GM13977 (cell line): ENCODE measurements around the gene MOB3B.

Source experiments
- DNase-seq: peaks from one replicate; pipeline ENCODE4 v3.0.0; 2012; ENCODE audit warnings: low spot score
- CTCF ChIP-seq: IDR thresholded peaks from 2 replicates; pipeline ENCODE4 v1.5.1; 2012; ENCODE audit warnings: mild to moderate bottlenecking, control low read depth; ENCODE audit not compliant: insufficient read depth; ENCODE audit errors: extremely low read depth, missing control alignments
- in situ Hi-C: fragments of 300-500 bp; cut with MboI; formaldehyde crosslinking; loops from one replicate; pipeline ENCODE4 v1.12.0; 2022; ENCODE audit warnings: low sequenced_read_pairs, low pct_unique_long_range_greater_than_20kb, mixed read lengths, inconsistent platforms; ENCODE audit not compliant: unreplicated experiment

The MOB3B gene

DNA sequence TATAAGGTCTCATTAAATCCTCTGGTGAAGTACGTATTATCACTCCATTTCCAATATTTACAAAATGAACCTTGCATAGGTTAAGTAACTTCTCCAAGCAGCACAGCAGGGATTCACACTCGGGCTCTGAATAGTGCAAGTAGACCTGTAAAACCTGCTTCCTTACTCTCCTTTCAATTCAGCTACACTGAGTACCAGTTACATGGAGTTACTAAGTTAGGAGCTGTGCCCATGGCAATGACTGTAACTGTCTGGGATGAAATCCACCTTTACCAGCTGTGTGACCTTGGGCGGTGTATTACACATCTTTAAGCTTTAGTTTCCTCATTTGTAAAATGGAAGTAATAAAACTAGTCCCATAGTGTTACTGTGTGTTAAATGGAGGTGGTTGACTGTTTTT, 15.9 kb upstream of the MOB3B start:
- in situ Hi-C loops: no loop called here
- no peak for DNase-seq
- TF ChIP-seq CTCF: no peak

- in situ Hi-C loops: no loop called here
- no peak for DNase-seq
- TF ChIP-seq CTCF: no peak
Measured at GRCh38 chr9:27542508-27542907, 12.9 kb upstream of the MOB3B start.

DNA sequence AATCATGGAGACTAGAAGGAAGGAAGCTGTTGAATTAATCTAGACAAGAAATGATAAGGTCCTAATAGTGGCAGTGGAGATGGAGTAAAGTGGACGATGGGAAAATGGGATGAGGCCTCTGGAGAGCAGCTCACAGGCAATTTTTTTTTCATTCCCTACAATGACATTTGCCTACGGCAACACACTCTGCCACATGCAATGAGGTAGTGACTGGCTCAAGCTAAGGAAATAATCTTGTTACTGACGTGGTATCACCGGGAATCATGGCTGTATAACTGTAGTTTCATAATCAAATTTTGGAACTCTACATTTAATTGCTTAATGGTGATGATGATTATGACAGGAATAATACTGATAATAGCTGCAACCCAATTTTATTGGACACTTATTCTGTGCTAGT, 12.1 kb upstream of the MOB3B start:
- DNase-seq: no peak
- in situ Hi-C loops: no loop called here
- TF ChIP-seq CTCF: no peak

- no peak for DNase-seq
- no peak for TF ChIP-seq CTCF
- in situ Hi-C loops: no loop called here
Measured at GRCh38 chr9:27540502-27540901, 10.9 kb upstream of the MOB3B start.

DNA sequence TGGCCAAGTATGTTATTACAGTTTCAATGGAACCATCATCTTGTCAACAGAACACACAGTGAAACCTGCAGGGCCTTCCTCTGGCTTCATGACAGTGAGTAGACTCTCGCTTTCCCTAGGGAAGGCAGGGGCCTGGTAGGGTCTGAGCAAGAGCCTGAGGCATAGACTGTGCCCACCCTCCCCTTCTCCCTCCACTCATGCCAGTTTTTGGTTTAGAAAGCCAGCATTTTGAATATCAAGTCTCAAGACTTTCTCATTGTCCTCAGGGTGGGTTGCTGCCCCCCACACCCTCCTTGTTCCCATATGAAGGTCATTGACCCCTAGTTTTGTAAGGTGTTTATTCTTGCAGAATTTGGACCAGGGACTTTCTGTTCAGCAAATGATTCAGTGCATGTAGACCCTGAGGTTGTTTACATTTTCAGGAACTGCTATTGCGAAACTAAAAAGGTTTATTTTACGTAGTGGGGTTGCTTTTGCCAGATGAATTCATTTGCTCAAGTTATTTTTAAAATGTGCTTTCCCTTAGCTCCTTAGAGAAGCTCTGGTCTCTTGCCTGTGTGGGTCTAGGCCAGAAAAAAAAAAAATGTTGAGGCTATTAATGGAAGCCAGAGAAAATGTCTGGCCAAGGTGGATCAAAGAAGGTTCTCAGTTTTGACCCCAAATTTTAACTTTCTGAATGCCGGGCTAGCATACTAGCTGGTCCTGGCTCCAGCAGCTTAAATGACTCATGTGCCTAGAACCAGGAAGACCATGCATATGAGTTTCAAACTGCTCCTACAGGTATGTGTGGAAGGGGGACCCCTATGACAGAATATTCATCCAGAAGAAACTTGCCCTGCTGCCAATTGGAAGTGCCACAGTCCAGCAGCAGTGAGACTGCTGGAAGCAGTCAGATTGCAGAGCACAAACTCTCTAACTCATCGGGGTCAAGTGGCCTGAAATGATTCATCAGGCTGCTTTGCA, 10.1 kb upstream of the MOB3B start:
- DNase-seq: no peak
- in situ Hi-C loops: no loop called here

GRCh38 chr9:27538647-27539046, 9.0 kb upstream of the MOB3B start:
- in situ Hi-C loops: no loop called here
- TF ChIP-seq CTCF: no peak
- DNase-seq: no peak

More for the DNA sequence above, 10.1 kb upstream of the MOB3B start:
- TF ChIP-seq CTCF: no peak
